Measurements from ENCODE around the gene LSG1.
A peak's percentile ranks its signal among the peaks of the same experiment; 100 is the strongest.

LSG1 gene

GRCh38 chr3:194671900-194672808, at the start of gene LSG1:
LSG1 (minus strand) TSS chr3:194672191; CDS start chr3:194672162, 29 bp downstream.
- Histone ChIP-seq H3K9me2 (replicated peaks; ENCODE audit: insufficient read depth, low read length) (no peaks in the 10 kb centered on the region), H3K4me3 (ENCODE audit: low read length) (peak within 1 kb of the TSS; percentile 93), H3K4me1 (ENCODE audit: low read length) (peaks cover 14% of the 10 kb centered on the region), H3K9ac (ENCODE audit: low read length) (peak within 1 kb of the TSS; percentile 80), H3K79me2 (ENCODE audit: low read length) (peaks cover 44% of the 10 kb centered on the region), H2AFZ (ENCODE audit: low read length) (peak within 1 kb of the TSS; percentile 65), H3K9me3 (replicated peaks; ENCODE audit: insufficient read depth, low read length) (no peaks in the 10 kb centered on the region), H3K27me3 (replicated peaks; ENCODE audit: insufficient read depth, low read length) (no peaks in the 10 kb centered on the region; the same call in 1 of the 2 replicates), H3F3A (ENCODE audit: insufficient read depth, low read length) (no peaks in the 10 kb centered on the region), H3K27ac (ENCODE audit: low read length) (peak within 1 kb of the TSS; percentile 61), H4K20me1 (ENCODE audit: insufficient read depth, low read length) (no peaks in the 10 kb centered on the region), H3K36me3 (replicated peaks; ENCODE audit: insufficient read depth, low read length) (peaks cover 6% of the 10 kb centered on the region; the same call in 1 of the 2 replicates), H3K4me2 (ENCODE audit: low read depth, low read length) (peak within 1 kb of the TSS; percentile 81)
- TF ChIP-seq EZH2phosphoT487 (IDR thresholded peaks at IDR 0.05; ENCODE audit: low read length), result no peak
- TF ChIP-seq CTCF (IDR thresholded peaks at IDR 0.05; ENCODE audit: low read length), result no peak
- no peak for TF ChIP-seq EZH2 (optimal IDR thresholded peaks at IDR 0.05; ENCODE audit: low read depth, low read length)
- peak; percentile 98 for DNase-seq

GRCh38 chr3:194720048-194720447, 48.1 kb upstream of the LSG1 start:
- no peak for TF ChIP-seq CTCF (IDR thresholded peaks at IDR 0.05; ENCODE audit: low read length)
- no peak for TF ChIP-seq EZH2 (optimal IDR thresholded peaks at IDR 0.05; ENCODE audit: low read depth, low read length)
- TF ChIP-seq EZH2phosphoT487 (IDR thresholded peaks at IDR 0.05; ENCODE audit: low read length), result no peak
- DNase-seq, result no peak

GRCh38 chr3:194718079-194718478, 46.1 kb upstream of the LSG1 start:
- Histone ChIP-seq H3K9ac (ENCODE audit: low read length) (no peak overlapping the region), H3K9me2 (replicated peaks; ENCODE audit: insufficient read depth, low read length) (no peaks in the 10 kb centered on the region), H3F3A (ENCODE audit: insufficient read depth, low read length) (no peaks in the 10 kb centered on the region), H3K4me2 (ENCODE audit: low read depth, low read length) (no peak overlapping the region), H3K9me3 (replicated peaks; ENCODE audit: insufficient read depth, low read length) (no peaks in the 10 kb centered on the region), H3K4me3 (ENCODE audit: low read length) (no peak overlapping the region), H2AFZ (ENCODE audit: low read length) (no peak overlapping the region), H4K20me1 (ENCODE audit: insufficient read depth, low read length) (no peaks in the 10 kb centered on the region), H3K4me1 (ENCODE audit: low read length) (no peaks in the 10 kb centered on the region), H3K27ac (ENCODE audit: low read length) (no peak overlapping the region), H3K27me3 (replicated peaks; ENCODE audit: insufficient read depth, low read length) (no peaks in the 10 kb centered on the region), H3K36me3 (replicated peaks; ENCODE audit: insufficient read depth, low read length) (no peaks in the 10 kb centered on the region), H3K79me2 (ENCODE audit: low read length) (no peaks in the 10 kb centered on the region)
- DNase-seq, result no peak
- TF ChIP-seq EZH2 (optimal IDR thresholded peaks at IDR 0.05; ENCODE audit: low read depth, low read length) (no peak), CTCF (IDR thresholded peaks at IDR 0.05; ENCODE audit: low read length) (no peak), EZH2phosphoT487 (IDR thresholded peaks at IDR 0.05; ENCODE audit: low read length) (no peak)

More at GRCh38 chr3:194720048-194720447, 48.1 kb upstream of the LSG1 start:
- Histone ChIP-seq H3K4me1 (ENCODE audit: low read length) (no peaks in the 10 kb centered on the region), H2AFZ (ENCODE audit: low read length) (no peak overlapping the region), H3K36me3 (replicated peaks; ENCODE audit: insufficient read depth, low read length) (no peaks in the 10 kb centered on the region), H3F3A (ENCODE audit: insufficient read depth, low read length) (no peaks in the 10 kb centered on the region), H3K4me3 (ENCODE audit: low read length) (no peak overlapping the region), H3K9ac (ENCODE audit: low read length) (no peak overlapping the region), H3K27me3 (replicated peaks; ENCODE audit: insufficient read depth, low read length) (no peaks in the 10 kb centered on the region), H3K9me2 (replicated peaks; ENCODE audit: insufficient read depth, low read length) (no peaks in the 10 kb centered on the region), H3K27ac (ENCODE audit: low read length) (no peak overlapping the region), H3K9me3 (replicated peaks; ENCODE audit: insufficient read depth, low read length) (no peaks in the 10 kb centered on the region), H3K79me2 (ENCODE audit: low read length) (no peaks in the 10 kb centered on the region), H4K20me1 (ENCODE audit: insufficient read depth, low read length) (no peaks in the 10 kb centered on the region), H3K4me2 (ENCODE audit: low read depth, low read length) (no peak overlapping the region)

Measured in MM.1S (cell line).